Trophoblast cell (in vitro differentiated cells and primary cell): ENCODE measurements around the gene IGFN1.

Experiments used
- DNase-seq, 2 donors: peaks; one replicate each; pipeline ENCODE4 v3.0.0-alpha.2; 2016
- H2AFZ ChIP-seq: 2 replicates; pipeline ENCODE4 v1.6.1; 2013; ENCODE audit warnings: low read length, moderate library complexity, mild to moderate bottlenecking; ENCODE audit not compliant: insufficient read depth, poor library complexity
- H2AK5ac ChIP-seq: 2 replicates; pipeline ENCODE4 v1.6.1; 2013; ENCODE audit warnings: mild to moderate bottlenecking, low read length
- H2BK120ac ChIP-seq: 2 replicates; pipeline ENCODE4 v1.6.1; 2013; ENCODE audit warnings: low read length, mild to moderate bottlenecking, moderate library complexity; ENCODE audit not compliant: insufficient read depth, poor library complexity
- H2BK12ac ChIP-seq: 2 replicates; pipeline ENCODE4 v1.6.1; 2013; ENCODE audit warnings: mild to moderate bottlenecking, low read length, moderate library complexity
- H2BK5ac ChIP-seq: 2 replicates; pipeline ENCODE4 v1.6.1; 2013; ENCODE audit warnings: low read length, low read depth, moderate library complexity, mild to moderate bottlenecking; ENCODE audit not compliant: poor library complexity
- H3K14ac ChIP-seq: 2 replicates; pipeline ENCODE4 v1.6.1; 2013; ENCODE audit warnings: mild to moderate bottlenecking, low read length
- H3K18ac ChIP-seq: 2 replicates; pipeline ENCODE4 v1.6.1; 2013; ENCODE audit warnings: mild to moderate bottlenecking, low read length
- H3K23ac ChIP-seq: 2 replicates; pipeline ENCODE4 v1.6.1; 2013; ENCODE audit warnings: low read length
- H3K27ac ChIP-seq: 2 replicates; pipeline ENCODE4 v1.5.1; 2013; ENCODE audit warnings: low read depth, mild to moderate bottlenecking, inconsistent platforms, low read length, moderate library complexity
- H3K27me3 ChIP-seq: 2 replicates; pipeline ENCODE4 v1.6.1; 2013; ENCODE audit warnings: inconsistent platforms, mild to moderate bottlenecking, low read length, moderate library complexity; ENCODE audit not compliant: insufficient read depth
- H3K36me3 ChIP-seq, 2 experiments: 1 replicate in 1 of 2; 2 replicates in 1 of 2; pipeline ENCODE4 v1.6.1; 2013; ENCODE audit warnings: low read length in 2 of 2, mild to moderate bottlenecking in 2 of 2, moderate library complexity in 1 of 2; ENCODE audit not compliant: insufficient read depth in 2 of 2, control insufficient read depth in 1 of 2
- H3K4ac ChIP-seq: 2 replicates; pipeline ENCODE4 v1.6.1; 2013; ENCODE audit warnings: low read depth, mild to moderate bottlenecking, low read length, moderate library complexity
- H3K4me1 ChIP-seq, 2 experiments: 1 replicate in 1 of 2; 2 replicates in 1 of 2; pipeline ENCODE4 v1.6.1; 2013; ENCODE audit warnings: low read length in 2 of 2, mild to moderate bottlenecking in 2 of 2, moderate library complexity in 1 of 2; ENCODE audit not compliant: insufficient read depth in 2 of 2, control insufficient read depth in 1 of 2
- H3K4me2 ChIP-seq: 2 replicates; pipeline ENCODE4 v1.6.1; 2013; ENCODE audit warnings: inconsistent platforms, mild to moderate bottlenecking, low read length, moderate library complexity
- H3K4me3 ChIP-seq: 2 replicates; pipeline ENCODE4 v1.5.1; 2013; ENCODE audit warnings: mild to moderate bottlenecking, low read depth, low read length, inconsistent platforms
- H3K79me1 ChIP-seq: one replicate; pipeline ENCODE4 v1.6.1; 2013; ENCODE audit warnings: low read length
- H3K79me2 ChIP-seq: 2 replicates; pipeline ENCODE4 v1.6.1; 2013; ENCODE audit warnings: low read length, mild to moderate bottlenecking; ENCODE audit not compliant: control insufficient read depth, insufficient read depth, poor library complexity
- H3K9ac ChIP-seq: 2 replicates; pipeline ENCODE4 v1.6.1; 2013; ENCODE audit warnings: mild to moderate bottlenecking, low read length
- H3K9me3 ChIP-seq: 2 replicates; pipeline ENCODE4 v1.6.1; 2013; ENCODE audit warnings: low read depth, mild to moderate bottlenecking, control low read depth, inconsistent platforms, low read length; ENCODE audit not compliant: insufficient read depth
- H4K12ac ChIP-seq: 2 replicates; pipeline ENCODE4 v1.6.1; 2013; ENCODE audit warnings: low read depth, mild to moderate bottlenecking, low read length, moderate library complexity
- H4K8ac ChIP-seq: 2 replicates; pipeline ENCODE4 v1.6.1; 2013; ENCODE audit warnings: low read depth, mild to moderate bottlenecking, low read length, moderate library complexity
- H4K91ac ChIP-seq: one replicate; pipeline ENCODE4 v1.6.1; 2013; ENCODE audit warnings: low read depth, mild to moderate bottlenecking, low read length, moderate library complexity
- WGBS: extraction: QIAGEN DNeasy Blood & Tissue Kit; methylation state at CpG from one replicate; pipeline ENCODE4 v1.1.7; 2013; ENCODE audit warnings: missing lambda C conversion rate; ENCODE audit not compliant: insufficient read length, insufficient coverage; ENCODE audit errors: extremely low coverage; 5-methylcytosine and 5-hydroxymethylcytosine counted together

Gene IGFN1

GRCh38 chr1:201170533-201171062 lies 20.0 kb upstream of the IGFN1 start:
- Histone ChIP-seq H4K91ac (peak overlapping the region; percentile 88), H4K12ac (no peak overlapping the region), H3K27ac (peak overlapping the region; percentile 86), H3K27me3 (no peaks in the 10 kb centered on the region), H2AK5ac (no peak overlapping the region), H3K4me3 (no peak overlapping the region), H2BK12ac (no peak overlapping the region), H3K4ac (no peak overlapping the region), H4K8ac (no peak overlapping the region), H3K23ac (no peak overlapping the region), H2BK5ac (peak overlapping the region; percentile 63), H3K4me2 (peak overlapping the region; percentile 67), H3K9me3 (no peaks in the 10 kb centered on the region), H3K18ac (no peak overlapping the region), H2BK120ac (peak overlapping the region; percentile 82), H3K79me1 (peaks cover 32% of the 10 kb centered on the region), H3K9ac (no peak overlapping the region), H2AFZ (peak overlapping the region; percentile 12), H3K4me1 (peaks cover 17 to 29% of the 10 kb centered on the region in 2 experiments), H3K36me3 (no peaks in the 10 kb centered on the region), H3K79me2 (peaks cover 7% of the 10 kb centered on the region), H3K14ac (no peak overlapping the region)
- WGBS: no CpG with 5 or more reads among the region's 26 CpGs
- DNase-seq: peak; percentile 99 to 100

GRCh38 chr1:201171063-201172036 lies 19.3 kb upstream of the IGFN1 start:
- Histone ChIP-seq H2BK120ac (peak overlapping the region; percentile 82), H3K18ac (peak overlapping the region; percentile 9), H2AK5ac (no peak overlapping the region), H3K27ac (peak overlapping the region; percentile 86), H4K12ac (no peak overlapping the region), H3K23ac (no peak overlapping the region), H3K4me2 (peak overlapping the region; percentile 67), H4K91ac (peak overlapping the region; percentile 88), H3K4me3 (peak overlapping the region; percentile 34), H3K79me1 (peaks cover 32% of the 10 kb centered on the region), H3K9ac (peak overlapping the region; percentile 39), H3K9me3 (no peaks in the 10 kb centered on the region), H2AFZ (peak overlapping the region; percentile 12), H2BK5ac (peak overlapping the region; percentile 63), H4K8ac (peak overlapping the region; percentile 9), H3K4me1 (peaks cover 17 to 29% of the 10 kb centered on the region in 2 experiments), H2BK12ac (peak overlapping the region; percentile 52), H3K4ac (peak overlapping the region; percentile 35), H3K27me3 (no peaks in the 10 kb centered on the region), H3K14ac (peak overlapping the region; percentile 79), H3K79me2 (peaks cover 7% of the 10 kb centered on the region), H3K36me3 (no peaks in the 10 kb centered on the region)
- no CpG with 5 or more reads among the region's 48 CpGs for WGBS
- DNase-seq: no peak

GRCh38 chr1:201172326-201172725 lies 18.3 kb upstream of the IGFN1 start:
- H3K4me2 ChIP-seq: peak overlapping the region; percentile 5
- H3K27me3 ChIP-seq: no peaks in the 10 kb centered on the region
- peak overlapping the region; percentile 64 for H3K14ac ChIP-seq
- H3K4me3 ChIP-seq: no peak overlapping the region
- peak overlapping the region; percentile 56 for H3K18ac ChIP-seq
- H3K4ac ChIP-seq: no peak overlapping the region
- H3K79me1 ChIP-seq: peaks cover 28% of the 10 kb centered on the region
- H2BK12ac ChIP-seq: peak overlapping the region; percentile 95
- H4K12ac ChIP-seq: no peak overlapping the region
- H3K36me3 ChIP-seq: no peaks in the 10 kb centered on the region
- H4K91ac ChIP-seq: peak overlapping the region; percentile 75
- peaks cover 17 to 26% of the 10 kb centered on the region in 2 experiments for H3K4me1 ChIP-seq
- no peaks in the 10 kb centered on the region for H3K9me3 ChIP-seq
- H4K8ac ChIP-seq: peak overlapping the region; percentile 33
- no CpG with 5 or more reads among the region's 4 CpGs for WGBS
- H2BK5ac ChIP-seq: peak overlapping the region; percentile 10
- H3K79me2 ChIP-seq: peaks cover 7% of the 10 kb centered on the region
- H3K9ac ChIP-seq: no peak overlapping the region
- DNase-seq: no peak
- H3K23ac ChIP-seq: no peak overlapping the region
- peak overlapping the region; percentile 64 for H2AK5ac ChIP-seq
- H2BK120ac ChIP-seq: peak overlapping the region; percentile 92
- H2AFZ ChIP-seq: no peak overlapping the region
- peak overlapping the region; percentile 86 for H3K27ac ChIP-seq

GRCh38 chr1:201172999-201173610 lies 17.5 kb upstream of the IGFN1 start:
- no peak overlapping the region for H2AK5ac ChIP-seq
- peaks cover 28% of the 10 kb centered on the region for H3K79me1 ChIP-seq
- H3K9me3 ChIP-seq: no peaks in the 10 kb centered on the region
- H2BK12ac ChIP-seq: peak overlapping the region; percentile 82
- peaks cover 17 to 26% of the 10 kb centered on the region in 2 experiments for H3K4me1 ChIP-seq
- H2BK120ac ChIP-seq: peak overlapping the region; percentile 66
- H3K27me3 ChIP-seq: no peaks in the 10 kb centered on the region
- H3K18ac ChIP-seq: no peak overlapping the region
- no peak overlapping the region for H3K4me2 ChIP-seq
- peak overlapping the region; percentile 9 for H2BK5ac ChIP-seq
- no peak overlapping the region for H3K9ac ChIP-seq
- H2AFZ ChIP-seq: no peak overlapping the region
- WGBS: no CpG with 5 or more reads among the region's 4 CpGs
- H4K8ac ChIP-seq: peak overlapping the region; percentile 5
- H3K14ac ChIP-seq: no peak overlapping the region
- H4K12ac ChIP-seq: no peak overlapping the region
- DNase-seq: no peak
- H3K4ac ChIP-seq: no peak overlapping the region
- peak overlapping the region; percentile 56 for H4K91ac ChIP-seq
- no peak overlapping the region for H3K23ac ChIP-seq
- no peaks in the 10 kb centered on the region for H3K36me3 ChIP-seq
- H3K79me2 ChIP-seq: peaks cover 7% of the 10 kb centered on the region
- no peak overlapping the region for H3K4me3 ChIP-seq
- H3K27ac ChIP-seq: no peak overlapping the region
